Mesodermal cell (in vitro differentiated cells): ENCODE data around the gene PHACTR4.

Experiments
- H3K27ac ChIP-seq: 2 replicates; pipeline ENCODE4 v1.7.0; 2013; ENCODE audit warnings: mild to moderate bottlenecking, low read depth, low read length, moderate library complexity; ENCODE audit not compliant: severe bottlenecking
- H3K36me3 ChIP-seq: 2 replicates; pipeline ENCODE4 v1.7.1; 2013; ENCODE audit warnings: mild to moderate bottlenecking, low read length, moderate library complexity; ENCODE audit not compliant: control insufficient read depth, insufficient read depth
- H3K4me1 ChIP-seq: one replicate; pipeline ENCODE4 v1.7.1; 2013; ENCODE audit warnings: mild to moderate bottlenecking, low read length; ENCODE audit not compliant: insufficient read depth, control insufficient read depth, poor library complexity, severe bottlenecking
- H3K4me3 ChIP-seq: 2 replicates; pipeline ENCODE4 v1.7.0; 2013; ENCODE audit warnings: low read length, control low read depth, mild to moderate bottlenecking; ENCODE audit not compliant: insufficient read depth, poor library complexity, severe bottlenecking; ENCODE audit errors: extremely low read depth
- H3K9me3 ChIP-seq: 2 replicates; pipeline ENCODE4 v1.7.1; 2013; ENCODE audit warnings: mild to moderate bottlenecking, low read length, moderate library complexity; ENCODE audit not compliant: control insufficient read depth
- WGBS, 2 experiments: methylation state at CpG; one replicate each; pipeline ENCODE4 v1.1.5; 2013; ENCODE audit warnings: missing lambda C conversion rate in 2 of 2; ENCODE audit not compliant: insufficient coverage in 2 of 2; 5-methylcytosine and 5-hydroxymethylcytosine counted together

Gene PHACTR4

DNA sequence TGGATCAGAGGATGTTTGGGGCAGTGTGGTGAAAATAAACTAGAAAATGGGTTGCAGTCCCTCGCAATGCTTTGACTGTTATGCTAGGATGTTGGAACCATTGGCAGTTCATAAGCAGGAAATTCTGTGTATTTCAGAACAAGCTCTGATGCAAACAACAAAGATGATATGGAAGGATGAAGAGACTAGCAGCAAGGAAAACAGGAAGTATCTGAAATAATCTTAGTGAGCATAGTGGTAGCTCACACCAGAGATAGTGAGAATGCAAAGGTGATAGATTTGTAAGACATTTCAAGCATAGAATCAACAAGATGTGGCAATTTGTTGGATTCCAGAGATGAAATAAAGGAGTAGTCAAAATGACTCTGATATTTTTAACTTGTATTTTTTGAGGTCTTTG lies 125.2 kb downstream of the PHACTR4 start:
- Histone ChIP-seq H3K27ac (no peak overlapping the region), H3K4me3 (no peak overlapping the region), H3K36me3 (peaks cover 77% of the 10 kb centered on the region), H3K9me3 (no peaks in the 10 kb centered on the region), H3K4me1 (peaks cover 6% of the 10 kb centered on the region)
- WGBS, 2 experiments: 100% methylated on average over 1 of the region's 1 CpG

DNA sequence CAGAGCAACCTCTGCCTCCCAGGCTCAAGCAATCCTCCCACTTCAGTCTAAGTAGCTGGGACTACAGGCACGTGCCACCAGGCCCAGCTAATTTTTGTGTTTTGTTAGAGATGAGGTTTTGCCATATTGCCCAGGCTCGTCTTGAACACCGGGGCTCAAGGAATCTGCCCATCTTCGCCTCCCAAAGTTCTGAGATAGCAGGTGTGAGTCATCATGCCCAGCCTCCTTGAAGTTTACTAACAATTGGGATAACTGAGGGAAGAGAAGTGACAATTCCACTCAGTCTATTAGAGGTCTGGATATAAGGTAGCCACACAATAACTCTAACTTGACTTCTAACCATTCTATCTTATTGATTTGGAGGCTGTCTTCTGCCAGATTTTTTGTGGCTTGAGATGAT lies 130.0 kb downstream of the PHACTR4 start:
- Histone ChIP-seq H3K4me1 (peaks cover 13% of the 10 kb centered on the region), H3K9me3 (no peaks in the 10 kb centered on the region), H3K4me3 (no peak overlapping the region), H3K36me3 (peaks cover 33% of the 10 kb centered on the region), H3K27ac (no peak overlapping the region)
- WGBS, 2 experiments: 77 to 95% methylated on average over 2 to 4 of the region's 4 CpGs

GRCh38 chr1:28501925-28502324 lies 132.4 kb downstream of the PHACTR4 start:
- no peaks in the 10 kb centered on the region for H3K9me3 ChIP-seq
- H3K4me1 ChIP-seq: peaks cover 13% of the 10 kb centered on the region
- H3K36me3 ChIP-seq: peaks cover 17% of the 10 kb centered on the region
- H3K4me3 ChIP-seq: no peak overlapping the region
- WGBS, 2 experiments: 92 to 95% methylated on average over 2 to 4 of the region's 4 CpGs
- no peak overlapping the region for H3K27ac ChIP-seq

DNA sequence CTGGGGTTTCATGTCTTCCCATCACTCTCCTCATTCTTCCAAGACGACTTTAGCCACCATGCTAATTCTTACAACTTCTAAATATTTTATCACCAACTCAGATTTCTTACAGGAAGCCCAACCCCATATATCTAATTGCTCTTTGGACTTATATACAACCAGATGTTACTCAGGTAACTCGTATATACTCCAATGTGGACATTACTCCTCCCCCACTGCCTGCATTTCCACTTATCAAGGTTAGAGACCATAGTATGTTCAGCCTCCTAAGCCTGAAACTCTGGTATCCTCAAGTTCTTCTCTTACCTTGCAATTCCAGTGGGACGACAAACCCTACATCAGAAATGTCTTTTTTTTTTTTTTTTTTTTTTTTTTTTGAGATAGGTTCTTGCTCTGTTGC lies 133.6 kb downstream of the PHACTR4 start:
- no peaks in the 10 kb centered on the region for H3K9me3 ChIP-seq
- H3K4me3 ChIP-seq: no peak overlapping the region
- peaks cover 14% of the 10 kb centered on the region for H3K4me1 ChIP-seq
- H3K27ac ChIP-seq: no peak overlapping the region
- H3K36me3 ChIP-seq: peaks cover 17% of the 10 kb centered on the region
- WGBS, 2 experiments: 83 to 89% methylated on average over 2 of the region's 3 CpGs

DNA sequence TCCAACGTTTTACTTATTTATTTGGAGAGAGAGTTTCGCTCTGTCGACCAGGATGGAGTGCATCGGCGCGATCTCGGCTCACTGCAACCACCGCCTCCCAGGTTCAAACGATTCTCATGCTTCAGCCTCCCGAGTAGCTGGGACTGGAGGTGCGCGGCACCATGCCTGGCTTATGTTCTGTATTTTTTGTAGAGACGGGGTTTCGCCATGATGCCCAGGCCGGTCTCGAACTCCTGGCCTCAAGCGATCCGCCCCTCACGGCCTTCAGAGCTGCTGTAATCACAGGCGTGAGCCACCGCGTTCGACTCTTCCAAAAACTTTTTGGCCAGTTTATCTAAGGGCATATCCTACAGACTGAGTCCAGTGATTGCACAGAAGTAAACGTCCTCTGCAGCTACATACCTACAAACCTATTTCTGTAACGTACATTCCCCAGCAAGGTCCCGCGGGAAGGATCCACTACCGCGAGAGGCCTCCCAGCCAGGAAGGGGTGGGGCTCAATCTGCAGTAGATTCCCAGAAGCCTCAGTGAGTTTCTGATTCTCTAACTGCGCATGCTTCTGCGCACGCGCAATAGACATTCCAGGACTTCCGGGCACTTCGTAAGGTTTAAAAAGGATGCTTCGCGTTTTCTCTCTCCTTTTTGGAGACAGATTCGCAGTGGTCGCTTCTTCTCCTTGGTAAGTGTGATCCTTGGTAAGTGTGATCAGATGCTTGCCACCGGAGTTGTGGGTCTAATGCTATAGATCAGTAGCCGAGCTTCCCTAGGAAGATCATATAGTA lies 136.1 kb downstream of the PHACTR4 start, which contains the start of gene RCC1:
RCC1 (plus strand) TSS at position 638 of the 782 bp plus-strand sequence. CDS start 23,824 bp downstream, outside the sequence.
- no peaks in the 10 kb centered on the region for H3K9me3 ChIP-seq

DNA sequence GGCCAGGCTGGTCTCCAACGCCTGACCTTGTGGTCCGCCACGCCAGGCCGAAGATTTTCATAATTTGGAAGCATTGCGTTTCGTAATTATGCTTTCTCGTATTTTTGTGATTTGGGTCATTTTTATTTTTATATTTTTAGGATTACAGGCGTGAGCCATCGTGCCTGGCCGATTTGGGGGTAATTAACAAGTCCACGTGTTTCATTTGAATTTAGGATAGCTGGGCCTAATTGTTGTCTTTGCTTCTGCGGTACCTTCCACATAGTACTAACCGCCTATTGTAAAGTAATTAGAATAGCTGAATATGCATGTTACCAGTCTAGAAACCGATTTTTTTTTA lies 137.3 kb downstream of the PHACTR4 start:
- 0 to 3% methylated on average over 6 to 9 of the region's 14 CpGs for WGBS, 2 experiments
- Histone ChIP-seq H3K4me1 (peaks cover 21% of the 10 kb centered on the region), H3K36me3 (peaks cover 53% of the 10 kb centered on the region), H3K27ac (peak overlapping the region; percentile 89), H3K4me3 (peak overlapping the region; percentile 85), H3K9me3 (no peaks in the 10 kb centered on the region)

More for the DNA sequence above, 136.1 kb downstream of the PHACTR4 start, which contains the start of gene RCC1:
- peak within 1 kb of the TSS; percentile 89 for H3K27ac ChIP-seq
- H3K4me3 ChIP-seq: peak within 1 kb of the TSS; percentile 85
- H3K4me1 ChIP-seq: peaks cover 26% of the 10 kb centered on the region
- H3K36me3 ChIP-seq: peaks cover 40% of the 10 kb centered on the region
- 2 to 3% methylated on average over 31 to 37 of the region's 41 CpGs for WGBS, 2 experiments

GRCh38 chr1:28507247-28507645 lies 137.7 kb downstream of the PHACTR4 start:
- WGBS, 2 experiments: 0 to 2% methylated on average over 2 to 10 of the region's 11 CpGs
- Histone ChIP-seq H3K9me3 (no peaks in the 10 kb centered on the region), H3K36me3 (peaks cover 56% of the 10 kb centered on the region), H3K4me3 (peak overlapping the region; percentile 85), H3K27ac (peak overlapping the region; percentile 89), H3K4me1 (peaks cover 21% of the 10 kb centered on the region)

- Histone ChIP-seq H3K4me3 (peak overlapping the region; percentile 85), H3K36me3 (peaks cover 62% of the 10 kb centered on the region), H3K9me3 (no peaks in the 10 kb centered on the region), H3K27ac (peak overlapping the region; percentile 89), H3K4me1 (peaks cover 21% of the 10 kb centered on the region)
- 0 to 13% methylated on average over 3 to 7 of the region's 10 CpGs for WGBS, 2 experiments
Measured at GRCh38 chr1:28507646-28508434, 138.3 kb downstream of the PHACTR4 start.

DNA sequence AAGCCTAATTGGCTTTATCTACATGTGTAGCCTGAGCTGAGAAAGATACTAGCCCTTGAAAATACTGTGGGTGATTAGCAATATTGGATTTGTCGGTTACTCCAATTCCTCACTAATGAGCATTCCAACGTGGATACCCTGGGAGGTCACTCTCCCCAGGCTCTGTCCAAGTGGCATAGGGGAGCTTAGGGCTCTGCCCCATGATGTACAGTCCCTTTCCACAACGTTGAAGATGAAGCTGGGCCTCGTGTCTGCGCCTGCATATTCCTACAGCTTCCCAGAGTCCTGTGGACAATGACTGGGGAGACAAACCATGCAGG lies 138.9 kb downstream of the PHACTR4 start:
- Histone ChIP-seq H3K36me3 (peaks cover 67% of the 10 kb centered on the region), H3K27ac (peak overlapping the region; percentile 89), H3K4me3 (peak overlapping the region; percentile 85), H3K9me3 (no peaks in the 10 kb centered on the region), H3K4me1 (peaks cover 21% of the 10 kb centered on the region)
- WGBS, 2 experiments: 25 to 30% methylated on average over 4 to 5 of the region's 5 CpGs

DNA sequence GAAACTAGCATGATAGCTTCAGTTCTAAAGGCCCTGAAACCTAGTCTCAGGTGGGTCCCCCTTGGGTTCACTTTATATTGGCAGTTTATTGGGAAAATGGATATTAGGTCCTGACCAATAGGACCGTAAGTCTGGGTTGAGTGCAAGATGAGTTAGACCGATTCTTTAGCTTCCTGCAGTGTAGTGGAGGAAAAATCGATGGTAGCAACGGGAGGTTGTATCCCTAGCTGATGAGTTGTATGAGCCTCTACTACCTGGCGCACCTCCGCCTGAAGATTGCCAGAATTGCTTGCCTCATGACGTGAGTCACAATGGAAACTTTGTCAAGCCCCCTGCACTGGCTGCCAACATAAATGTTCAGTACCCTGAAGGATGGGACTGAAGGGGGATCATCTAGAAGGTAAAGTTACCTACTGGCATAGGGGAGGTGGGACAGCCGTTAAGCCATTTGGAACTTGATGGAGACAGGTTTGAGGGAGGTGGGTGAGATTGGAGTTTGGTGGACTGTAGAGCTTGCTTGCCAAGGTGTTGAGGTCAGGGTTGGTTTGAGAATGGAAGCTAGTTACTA lies 140.2 kb downstream of the PHACTR4 start:
- H3K27ac ChIP-seq: peak overlapping the region; percentile 89
- peak overlapping the region; percentile 85 for H3K4me3 ChIP-seq
- H3K36me3 ChIP-seq: peaks cover 73% of the 10 kb centered on the region
- peaks cover 21% of the 10 kb centered on the region for H3K4me1 ChIP-seq
- 87 to 89% methylated on average over 8 of the region's 8 CpGs for WGBS, 2 experiments
- H3K9me3 ChIP-seq: no peaks in the 10 kb centered on the region
